GM19328 (cell line): ENCODE data around the gene KIFC1.
"Not testable (repeated sequence)": the region's sequence is repeated elsewhere in the genome, so short reads cannot be mapped to it uniquely, and the experiment has no call there.

ENCODE experiments used
- ATAC-seq: cut with Tn5 transposase; IDR thresholded peaks from one replicate; pipeline ENCODE4 v1.9.1; 2021; ENCODE audit warnings: mild to moderate bottlenecking, moderate library complexity; ENCODE audit not compliant: unreplicated experiment

KIFC1 gene

GRCh38 chr6:33373960-33374910, 17.4 kb upstream of the KIFC1 start:
- ATAC-seq = no peak

GRCh38 chr6:33375143-33375671, 16.4 kb upstream of the KIFC1 start:
- no peak for ATAC-seq

- ATAC-seq = no peak
Measured at GRCh38 chr6:33377171-33377570, 14.5 kb upstream of the KIFC1 start.

- ATAC-seq = not testable (repeated sequence)
Measured at GRCh38 chr6:33379184-33379583, 12.4 kb upstream of the KIFC1 start.

- ATAC-seq = no peak
Measured at GRCh38 chr6:33380272-33380981, 11.2 kb upstream of the KIFC1 start.

DNA sequence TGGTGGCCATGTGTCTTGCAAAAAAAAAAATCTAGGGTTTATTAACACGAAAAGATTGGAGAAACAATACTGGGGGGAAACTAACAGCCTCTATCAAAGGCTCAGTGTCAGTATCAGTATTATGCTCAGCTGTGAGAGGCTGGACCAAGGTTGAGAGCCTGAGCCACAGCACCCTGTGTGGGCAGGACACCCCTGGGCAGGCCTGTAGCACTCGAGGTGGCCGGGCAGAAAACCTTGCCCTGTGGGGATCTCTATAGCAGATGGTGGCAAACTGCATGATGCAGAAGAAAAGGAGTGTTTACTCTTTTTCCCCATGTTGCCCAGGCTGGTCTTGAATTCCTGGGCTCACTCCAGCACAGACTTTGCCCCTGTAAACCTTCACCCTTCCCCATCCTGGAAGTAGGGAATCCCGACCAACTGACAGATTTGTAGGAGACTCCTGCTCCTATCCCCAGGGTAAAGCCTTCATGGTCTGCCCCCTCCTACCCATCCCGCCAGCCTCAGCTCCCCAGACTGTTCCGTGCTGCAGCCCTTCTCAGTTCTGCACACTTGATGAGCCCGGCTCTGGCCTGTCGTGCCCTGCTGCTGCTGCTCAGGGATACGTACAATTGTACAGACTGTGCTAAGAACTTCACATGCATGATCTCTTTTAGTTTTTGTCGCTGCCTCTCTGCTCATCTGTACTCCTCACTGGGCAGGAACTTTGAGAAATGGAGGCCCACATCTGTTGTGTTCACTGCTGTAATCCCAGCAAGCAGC, 8.0 kb upstream of the KIFC1 start:
- no peak for ATAC-seq

- no peak for ATAC-seq
Measured at GRCh38 chr6:33384581-33385020, 7.0 kb upstream of the KIFC1 start.

GRCh38 chr6:33390173-33390572, 1.4 kb upstream of the KIFC1 start:
- no peak for ATAC-seq

DNA sequence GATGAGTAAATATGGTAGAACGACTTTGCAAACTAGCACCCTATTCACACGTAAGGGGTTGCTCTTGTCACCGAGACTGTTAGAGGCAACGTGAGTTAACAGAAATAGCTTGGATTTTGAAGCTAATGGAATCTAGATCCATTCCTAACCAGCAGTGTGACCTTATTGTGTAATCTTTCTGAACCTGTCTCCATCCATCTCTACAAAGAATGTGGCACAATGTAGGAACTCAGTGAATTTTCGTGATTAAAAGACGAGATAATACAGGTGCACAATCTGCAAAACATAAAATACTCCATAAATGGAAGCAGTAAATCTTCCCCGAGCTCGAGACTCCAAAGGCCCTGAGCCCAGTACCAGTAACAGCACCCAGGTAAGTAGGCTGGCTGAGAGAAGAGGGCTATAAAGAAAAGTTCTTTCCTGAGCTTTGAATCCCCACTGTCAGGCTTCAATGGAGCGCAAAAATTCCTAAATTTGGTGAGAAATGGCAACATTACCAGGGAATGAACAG, 801 bp upstream of the KIFC1 start:
- ATAC-seq = no peak

DNA sequence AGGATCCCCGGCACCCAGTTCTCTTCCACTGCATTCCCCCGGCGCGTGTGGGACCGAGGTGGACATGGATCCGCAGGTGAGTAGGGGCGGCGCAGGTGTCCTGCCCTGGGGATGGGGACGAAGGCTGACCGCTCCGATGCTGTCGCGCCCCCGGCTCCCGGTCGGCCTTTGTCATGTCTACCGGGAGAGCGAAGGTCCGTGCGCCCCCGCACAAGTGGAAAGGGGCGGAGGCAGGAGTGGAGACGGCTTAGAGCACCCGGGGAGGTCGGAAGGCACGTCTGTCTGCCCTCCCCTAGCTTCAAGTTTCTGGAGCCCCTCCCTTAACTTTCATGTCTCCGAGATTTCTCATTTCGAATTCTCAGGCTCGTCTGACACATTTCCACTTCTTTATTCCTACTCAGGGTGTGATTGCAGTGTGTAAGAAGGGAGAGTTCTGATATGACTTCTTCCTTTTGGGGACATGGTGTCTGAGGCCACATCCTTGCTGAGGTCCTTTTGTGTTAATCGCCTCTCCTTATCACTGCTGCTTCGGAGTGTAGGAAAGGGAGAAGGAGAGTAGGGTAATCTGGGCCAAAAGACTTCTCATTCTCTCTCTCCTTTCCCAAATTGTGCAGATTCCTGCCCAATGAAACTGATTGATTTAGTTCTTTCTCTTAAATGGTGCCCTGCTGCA, 435 bp downstream of the KIFC1 start:
- ATAC-seq = peak; percentile 8

DNA sequence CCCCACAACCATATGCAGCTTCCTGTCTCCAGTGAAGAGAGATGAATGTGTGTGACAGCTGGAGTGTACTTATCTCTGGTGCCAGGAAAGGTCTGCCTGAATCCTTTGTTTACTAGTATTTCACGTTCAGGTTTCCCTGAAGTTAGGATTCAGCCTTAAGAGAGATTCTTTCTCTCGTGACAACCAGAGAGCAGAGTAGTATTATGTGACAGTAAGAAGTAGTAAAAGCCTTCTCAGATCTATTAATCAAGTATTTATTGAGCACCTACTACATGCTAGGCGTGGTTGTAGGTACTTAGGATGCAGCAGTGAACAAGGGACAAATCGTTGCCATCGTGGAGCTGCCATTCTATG, 949 bp downstream of the KIFC1 start:
- no peak for ATAC-seq

GRCh38 chr6:33392979-33393378, 1.4 kb downstream of the KIFC1 start:
- ATAC-seq = no peak

- no peak for ATAC-seq
Measured at GRCh38 chr6:33397541-33397940, 5.9 kb downstream of the KIFC1 start.

DNA sequence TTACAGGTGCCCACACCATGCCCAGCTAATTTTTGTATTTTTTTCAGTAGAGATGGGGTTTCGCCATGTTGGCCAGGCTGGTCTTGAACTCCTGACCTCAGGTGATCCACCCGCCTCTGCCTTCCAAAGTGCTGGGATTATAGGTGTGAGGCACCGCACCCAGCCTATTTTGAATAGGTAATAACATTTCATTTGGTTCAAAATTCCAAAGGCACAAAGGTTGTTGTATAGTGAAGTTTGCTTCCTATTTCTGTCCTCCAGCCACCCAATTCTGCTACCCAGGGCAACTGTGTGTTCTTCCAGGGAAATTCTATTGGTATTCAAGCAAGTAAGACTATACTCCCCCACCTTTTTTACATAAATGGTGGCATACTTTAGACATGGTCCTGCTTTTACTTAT, 7.0 kb downstream of the KIFC1 start:
- ATAC-seq = not testable (repeated sequence)

GRCh38 chr6:33399881-33400280, 8.3 kb downstream of the KIFC1 start:
- not testable (repeated sequence) for ATAC-seq

GRCh38 chr6:33404884-33405283, 13.3 kb downstream of the KIFC1 start:
- no peak for ATAC-seq

- ATAC-seq = no peak
Measured at GRCh38 chr6:33405386-33405940, 13.8 kb downstream of the KIFC1 start.

DNA sequence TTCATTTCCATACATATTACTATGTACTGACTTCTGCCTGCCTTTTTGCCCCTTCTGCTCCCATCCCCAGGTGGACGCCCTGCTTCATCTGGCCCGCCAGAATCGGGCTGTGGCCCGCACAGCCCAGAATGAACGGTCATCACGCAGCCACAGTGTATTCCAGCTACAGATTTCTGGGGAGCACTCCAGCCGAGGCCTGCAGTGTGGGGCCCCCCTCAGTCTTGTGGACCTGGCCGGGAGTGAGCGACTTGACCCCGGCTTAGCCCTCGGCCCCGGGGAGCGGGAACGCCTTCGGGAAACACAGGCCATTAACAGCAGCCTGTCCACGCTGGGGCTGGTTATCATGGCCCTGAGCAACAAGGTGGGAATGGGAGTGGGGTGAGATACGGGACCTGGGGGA, 14.5 kb downstream of the KIFC1 start:
- no peak for ATAC-seq

DNA sequence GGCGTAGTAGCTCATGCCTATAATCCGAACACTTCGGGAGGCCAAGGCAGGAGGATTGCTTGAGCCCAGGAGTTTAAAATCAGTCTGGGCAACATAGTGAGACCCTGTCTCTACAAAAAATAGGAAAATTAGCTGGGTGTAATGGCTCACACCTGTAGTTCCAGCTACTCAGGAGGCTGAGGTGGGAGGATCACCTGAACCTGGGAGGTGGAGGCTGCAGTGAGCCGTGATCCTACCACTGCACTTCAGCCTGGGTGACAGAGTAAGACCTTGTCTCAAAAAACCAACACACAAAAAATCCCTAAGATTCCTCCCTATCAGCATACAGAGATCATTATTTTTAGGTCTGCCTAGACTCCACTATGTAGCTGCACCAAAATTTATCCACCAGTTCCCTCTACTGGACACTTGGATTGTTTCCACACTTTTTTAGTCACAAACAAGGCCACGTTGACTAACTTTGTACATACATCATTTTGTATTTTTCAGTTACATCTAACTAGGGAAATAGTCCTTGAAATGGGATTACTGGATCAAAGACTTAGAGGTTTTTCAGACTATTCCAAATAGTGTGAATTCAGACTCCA, 15.6 kb downstream of the KIFC1 start:
- no peak for ATAC-seq
